HG03139 (cell line): ENCODE measurements around the gene AP1S1.

Source experiments
- ATAC-seq: cut with Tn5 transposase; IDR thresholded peaks from one replicate; pipeline ENCODE4 v1.9.1; 2021; ENCODE audit not compliant: unreplicated experiment

AP1S1 gene

DNA sequence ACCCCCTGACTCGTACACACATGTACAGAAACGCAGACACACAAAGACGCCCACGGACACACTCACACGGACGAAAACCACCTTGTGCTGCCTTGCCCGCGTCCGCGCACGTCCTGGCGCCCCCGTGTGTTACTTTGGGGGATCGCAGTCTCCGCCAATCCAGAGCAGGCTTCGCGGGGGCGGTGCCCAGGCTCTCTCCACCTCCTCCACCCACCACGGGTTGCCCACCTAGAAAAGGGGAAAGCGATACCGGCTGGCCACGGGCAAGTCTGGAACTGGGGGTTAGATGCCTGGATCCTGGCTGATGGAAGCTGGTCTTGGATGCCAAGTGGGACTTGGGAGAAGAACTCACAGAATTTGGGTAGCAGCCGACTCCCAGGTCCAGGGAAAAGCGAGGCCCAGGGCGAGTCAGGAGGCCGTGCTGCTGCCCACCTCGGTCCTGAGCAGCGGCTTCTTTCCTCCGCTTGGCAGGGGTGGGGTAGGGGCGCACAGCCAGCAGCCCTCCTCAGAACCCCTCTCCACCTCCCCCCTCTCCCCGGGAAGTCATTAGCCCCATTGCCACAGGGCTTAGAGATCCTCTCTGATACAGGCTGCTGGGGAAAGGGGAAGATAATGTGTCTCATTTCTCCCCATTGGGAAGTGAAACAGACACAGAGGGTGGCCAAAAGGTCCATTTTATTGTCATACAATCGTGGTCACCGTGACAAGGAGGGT, 15.7 kb downstream of the AP1S1 start:
- ATAC-seq: no peak

DNA sequence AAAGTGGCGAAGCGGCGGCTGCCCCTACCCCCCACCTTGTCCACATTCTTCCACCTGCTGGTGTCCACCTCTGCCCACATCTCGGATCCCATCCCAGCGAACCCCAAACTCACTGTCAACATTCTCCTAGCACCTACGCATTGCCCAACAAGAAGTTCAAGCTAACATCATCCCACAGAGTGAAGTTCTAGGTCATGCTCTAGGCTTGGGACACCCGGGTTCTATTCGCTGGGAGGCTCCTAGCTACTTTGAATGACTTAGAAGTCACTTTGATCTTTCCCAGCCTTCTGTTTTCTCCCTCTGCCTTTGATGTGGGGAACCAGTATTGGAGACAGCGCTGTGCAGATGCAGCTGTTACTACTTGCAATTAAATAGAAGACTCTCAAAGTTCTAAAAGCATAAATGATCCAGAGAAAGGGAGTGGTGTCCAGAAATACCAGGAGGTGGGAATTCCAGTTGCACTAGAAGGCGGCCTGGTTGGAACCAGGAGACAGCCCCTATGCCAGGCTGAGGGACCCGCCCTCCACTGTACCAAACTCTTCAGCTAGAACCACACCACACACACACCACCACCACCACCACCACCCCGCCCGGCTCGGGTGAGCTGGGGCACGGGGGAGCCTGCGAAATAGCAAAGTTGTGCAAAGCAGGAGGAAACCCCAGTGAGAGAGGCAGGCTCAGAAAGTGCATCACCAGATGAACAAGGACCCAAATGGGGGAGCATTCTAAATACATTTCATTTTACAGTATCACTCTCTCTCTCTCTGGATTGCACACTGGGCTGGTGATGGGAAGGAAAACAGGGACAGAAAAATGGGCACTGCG, 16.6 kb downstream of the AP1S1 start:
- no peak for ATAC-seq

DNA sequence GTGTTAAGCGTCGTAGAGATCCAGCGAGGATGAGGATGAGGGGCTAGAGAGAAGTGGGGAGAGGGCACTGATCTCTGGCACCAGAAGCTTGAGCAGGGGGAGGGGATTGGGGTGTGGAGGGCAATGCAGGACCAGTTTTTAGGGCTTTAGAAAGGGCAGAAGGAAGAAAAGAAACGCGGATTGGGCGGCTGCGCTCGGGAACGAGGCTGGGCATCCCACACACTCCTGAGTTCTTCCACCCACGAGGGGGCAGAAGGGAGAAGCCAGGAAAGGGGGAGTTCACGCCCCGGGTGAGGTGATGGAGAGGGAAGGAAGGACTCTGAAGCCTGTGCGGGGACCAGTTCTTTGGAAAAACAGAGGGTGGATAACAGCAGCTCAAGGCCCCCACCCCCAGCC, 17.2 kb downstream of the AP1S1 start:
- no peak for ATAC-seq

DNA sequence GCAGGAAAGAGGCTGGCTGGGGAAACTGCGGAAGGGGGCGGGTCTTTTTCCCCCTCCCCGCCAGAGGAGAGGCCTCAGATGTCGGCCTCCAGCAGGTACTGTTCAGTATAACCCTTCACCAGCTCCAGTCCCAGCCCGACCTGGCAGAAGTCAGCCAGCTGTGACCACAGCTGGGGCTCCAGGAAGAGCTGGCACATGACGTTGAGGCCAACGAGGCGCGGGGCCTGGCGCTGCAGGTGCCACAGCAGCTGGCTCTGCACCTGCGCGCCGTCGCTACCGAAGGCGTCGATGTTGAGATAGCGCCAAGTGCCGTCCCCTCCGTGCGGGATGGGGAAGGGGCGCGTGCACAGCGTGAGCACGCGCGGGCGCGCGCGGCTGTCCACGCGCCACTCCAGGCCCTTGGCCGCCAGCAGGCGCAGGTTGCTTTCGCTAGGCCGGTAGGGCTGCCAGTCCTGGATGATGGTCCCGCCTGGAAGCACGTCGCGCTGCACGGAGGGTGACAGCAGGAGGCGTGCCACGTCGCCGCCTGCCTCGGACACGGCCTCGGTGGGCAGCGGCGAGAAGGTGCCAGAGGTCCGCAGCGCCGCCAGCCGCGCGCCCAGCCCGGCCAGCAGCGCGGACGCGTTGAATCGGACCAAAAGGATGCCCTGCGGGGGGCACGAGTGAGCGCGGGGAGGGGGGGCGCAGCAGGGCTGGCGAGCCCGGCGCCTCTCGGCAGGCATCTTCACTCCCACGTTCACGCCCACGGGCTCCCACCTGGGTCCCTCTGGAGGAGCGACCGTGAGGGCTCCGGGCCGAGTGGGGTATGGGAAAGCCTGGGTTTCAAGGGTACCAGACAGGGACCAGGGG, 18.0 kb downstream of the AP1S1 start:
- ATAC-seq: no peak

DNA sequence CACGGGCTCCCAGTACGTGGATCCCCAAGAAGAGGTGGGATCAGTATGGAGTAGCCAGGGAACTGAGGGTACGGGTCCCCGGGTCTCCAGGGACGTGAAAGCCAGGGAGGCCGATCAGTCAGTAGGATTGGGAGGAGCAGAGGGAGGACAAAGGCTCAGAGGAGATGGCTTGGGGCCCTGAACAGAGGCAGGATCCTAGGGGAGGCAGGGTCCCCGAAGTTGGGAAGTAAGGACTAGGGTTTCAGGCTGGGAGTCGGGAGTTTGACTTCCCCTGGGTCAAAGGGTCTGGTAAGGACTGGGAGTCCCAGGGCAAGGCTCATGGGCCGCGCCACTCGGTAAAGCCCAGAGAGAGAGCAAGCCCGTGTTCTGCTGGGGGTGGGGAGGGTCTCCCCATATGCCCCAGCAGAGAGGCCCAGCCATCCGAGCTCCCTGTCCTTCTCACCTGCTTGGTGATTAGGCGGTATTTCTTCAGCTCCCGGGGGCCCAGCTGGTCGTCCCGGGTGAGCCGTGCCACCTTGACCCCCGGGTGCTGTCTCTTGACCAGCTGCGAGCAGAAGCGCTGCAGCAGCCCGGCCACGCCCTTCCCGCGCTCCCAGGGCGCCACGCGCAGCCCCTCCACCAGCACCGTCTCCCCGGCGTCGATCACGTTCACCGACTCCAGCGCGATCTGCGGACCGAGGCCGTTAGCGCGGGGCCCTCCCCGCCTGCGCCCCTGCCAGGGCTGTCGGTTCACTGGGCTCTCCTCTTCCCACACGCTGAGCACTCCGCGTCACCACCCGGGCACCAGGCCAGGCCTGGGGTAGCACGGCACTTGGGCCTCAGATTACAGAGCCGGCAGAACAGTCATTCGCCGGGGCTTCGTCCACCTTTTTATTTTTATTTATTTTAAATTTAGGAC, 18.8 kb downstream of the AP1S1 start:
- ATAC-seq: no peak

DNA sequence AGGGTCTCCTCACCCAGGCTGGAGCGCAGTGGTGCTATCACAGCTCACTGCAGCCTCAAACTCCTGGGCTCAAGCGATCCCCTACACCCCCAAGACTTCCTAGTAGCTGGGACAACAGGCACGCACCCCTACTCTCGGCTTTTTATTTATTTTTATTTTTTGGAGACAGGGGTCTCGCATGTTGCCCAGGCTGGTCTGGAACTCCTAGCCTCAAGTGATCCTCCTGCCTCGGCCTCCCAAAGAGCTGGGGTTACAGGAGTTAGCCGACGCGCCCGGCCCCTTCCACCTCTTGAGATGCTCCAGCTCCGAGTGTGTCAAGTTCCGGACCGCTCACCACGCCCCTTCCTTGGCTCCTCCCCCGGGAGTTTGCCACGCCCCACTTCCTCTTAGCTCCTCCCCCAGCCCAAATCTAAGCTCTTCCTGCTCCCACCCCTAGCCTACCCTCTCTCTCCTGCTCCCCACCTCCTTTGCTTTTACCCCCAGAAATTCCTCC, 19.5 kb downstream of the AP1S1 start:
- no peak for ATAC-seq

DNA sequence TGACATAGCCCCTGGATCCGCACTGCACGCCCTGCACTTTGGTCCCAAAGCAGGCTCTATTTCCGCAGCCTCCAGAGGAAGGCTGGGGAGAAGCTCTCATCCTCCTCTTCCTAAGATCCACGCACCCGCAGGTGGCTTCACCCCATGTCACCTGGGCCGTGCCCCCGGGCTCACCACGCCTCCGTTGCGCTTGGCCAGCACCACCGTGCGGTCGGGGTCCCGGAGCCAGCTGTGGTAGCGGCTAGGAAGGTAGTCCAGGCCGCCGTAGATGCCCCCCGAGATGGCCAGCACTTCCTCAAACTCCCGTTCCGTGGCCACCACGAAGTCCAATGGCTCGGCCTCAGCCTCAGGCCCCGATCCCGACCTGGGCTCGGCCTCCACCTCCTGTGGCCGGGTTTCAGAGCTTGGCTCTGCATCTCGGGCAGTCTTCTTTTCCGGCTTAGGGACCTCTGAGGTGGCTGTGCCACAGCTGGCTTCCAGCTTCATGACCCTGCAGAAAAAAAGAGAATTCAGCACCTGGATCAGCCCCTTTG, 20.1 kb downstream of the AP1S1 start:
- no peak for ATAC-seq

DNA sequence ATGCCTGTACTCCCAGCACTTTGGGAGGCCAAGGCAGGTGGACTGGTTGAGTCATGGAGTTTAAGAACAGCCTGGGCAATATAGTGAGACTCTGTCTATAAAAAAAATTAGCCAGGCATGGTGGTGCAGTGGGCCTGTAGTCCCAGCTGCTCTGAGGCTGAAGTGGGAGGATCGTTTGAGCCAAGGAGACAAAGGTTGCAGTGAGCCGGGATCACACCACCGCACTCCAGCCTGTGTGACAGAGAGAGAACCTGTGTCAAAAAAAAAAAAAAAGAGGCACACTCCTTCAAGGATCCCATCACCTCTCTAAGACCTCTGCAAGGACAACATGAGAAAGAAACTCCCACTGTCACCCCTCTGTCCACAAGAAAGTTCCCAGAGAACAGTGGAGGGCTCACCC, 21.4 kb downstream of the AP1S1 start:
- ATAC-seq: no peak

DNA sequence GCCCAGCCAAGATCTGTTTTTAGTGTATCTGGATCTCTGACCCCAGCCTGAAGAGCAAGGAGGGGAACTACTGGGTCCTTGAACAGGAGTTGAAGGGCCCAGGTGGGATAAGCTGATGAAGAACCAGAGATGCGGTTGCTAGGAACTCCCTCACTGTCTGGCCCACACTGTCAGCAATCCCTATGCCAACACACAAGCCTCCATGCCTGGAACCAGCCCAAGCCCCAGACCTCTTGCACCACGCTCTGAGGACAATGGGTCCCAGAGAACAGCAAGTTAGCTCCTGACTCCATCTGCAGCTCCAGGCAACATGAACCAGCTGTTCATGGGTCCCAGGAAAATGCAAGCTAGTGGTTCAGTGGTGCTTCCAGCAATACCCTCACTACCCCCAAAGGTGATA, 23.4 kb downstream of the AP1S1 start:
- ATAC-seq: no peak

DNA sequence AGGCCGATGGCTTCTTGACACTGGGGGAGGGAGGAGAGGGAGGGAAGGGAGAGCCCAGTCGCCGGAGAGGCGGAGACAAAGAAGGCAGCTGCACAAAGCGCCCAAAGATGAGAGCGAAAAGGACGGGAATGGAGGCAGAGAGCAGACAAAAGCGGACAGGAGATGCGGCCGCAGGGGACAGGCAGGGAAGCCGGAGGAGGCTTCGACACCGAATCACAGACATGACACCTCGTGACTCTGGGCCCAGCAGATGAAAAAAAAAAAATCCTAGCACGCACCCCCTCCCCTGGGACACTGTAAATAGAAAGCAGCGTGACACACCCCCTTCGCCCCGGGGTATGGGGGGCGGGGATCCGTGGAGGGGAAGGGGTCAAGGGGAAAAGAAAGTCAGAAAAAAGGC, 24.8 kb downstream of the AP1S1 start:
- ATAC-seq: no peak

DNA sequence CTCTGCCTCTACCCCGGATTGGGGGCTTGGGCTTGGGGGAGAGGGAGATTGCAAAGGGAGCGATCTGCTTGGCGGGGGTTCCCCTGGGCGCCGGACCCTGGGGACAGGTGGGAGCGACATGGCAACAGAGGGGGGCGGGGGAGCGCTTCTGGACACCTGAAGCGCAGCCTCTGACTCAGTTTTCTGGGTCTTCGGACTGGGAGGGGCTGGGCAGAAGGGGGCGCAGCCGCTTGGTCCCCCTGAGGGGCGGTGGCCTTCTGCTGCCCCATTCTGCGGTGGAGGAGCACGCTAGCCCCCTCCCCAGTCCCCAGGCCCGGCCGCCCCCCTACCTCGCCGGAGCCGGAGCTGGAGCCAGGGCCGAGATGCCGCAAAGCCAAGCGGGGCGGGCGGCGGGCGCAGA, 25.4 kb downstream of the AP1S1 start:
- ATAC-seq: no peak

DNA sequence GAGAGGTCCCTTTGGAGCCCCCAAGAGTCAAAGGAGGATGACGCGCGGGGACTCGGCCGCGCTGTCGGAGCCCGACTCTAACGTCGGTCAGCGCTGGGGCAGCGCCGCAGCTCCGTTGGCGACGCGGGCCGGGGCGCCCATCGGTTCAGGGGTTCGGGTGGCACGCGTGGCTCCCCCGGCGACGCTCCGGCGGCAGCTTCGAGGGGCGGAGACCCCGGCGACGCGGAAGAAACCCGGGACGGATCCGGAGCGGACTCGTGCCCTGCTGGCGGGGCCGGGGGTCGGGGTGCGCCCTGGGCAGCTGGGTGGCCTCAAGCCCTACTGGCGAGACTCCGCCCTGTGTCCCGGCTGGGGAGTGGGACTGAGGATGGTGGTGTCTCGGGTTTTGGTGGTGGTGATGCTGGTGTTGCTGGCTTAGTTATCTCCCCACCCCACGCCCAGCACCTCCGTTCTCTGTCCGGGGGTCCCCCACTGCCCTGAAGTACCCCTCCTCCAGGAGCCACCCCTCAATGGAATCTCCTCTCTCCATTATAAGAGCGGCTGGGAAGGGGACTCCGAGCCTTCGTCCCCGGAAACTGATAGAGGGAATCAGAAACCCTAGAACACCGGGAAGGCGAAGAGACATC, 26.0 kb downstream of the AP1S1 start, which contains the start of gene NAT16:
NAT16 (minus strand) TSS at position 164 of the 626 bp plus-strand sequence. CDS start 5,486 bp downstream, outside the sequence.
- ATAC-seq: no peak

DNA sequence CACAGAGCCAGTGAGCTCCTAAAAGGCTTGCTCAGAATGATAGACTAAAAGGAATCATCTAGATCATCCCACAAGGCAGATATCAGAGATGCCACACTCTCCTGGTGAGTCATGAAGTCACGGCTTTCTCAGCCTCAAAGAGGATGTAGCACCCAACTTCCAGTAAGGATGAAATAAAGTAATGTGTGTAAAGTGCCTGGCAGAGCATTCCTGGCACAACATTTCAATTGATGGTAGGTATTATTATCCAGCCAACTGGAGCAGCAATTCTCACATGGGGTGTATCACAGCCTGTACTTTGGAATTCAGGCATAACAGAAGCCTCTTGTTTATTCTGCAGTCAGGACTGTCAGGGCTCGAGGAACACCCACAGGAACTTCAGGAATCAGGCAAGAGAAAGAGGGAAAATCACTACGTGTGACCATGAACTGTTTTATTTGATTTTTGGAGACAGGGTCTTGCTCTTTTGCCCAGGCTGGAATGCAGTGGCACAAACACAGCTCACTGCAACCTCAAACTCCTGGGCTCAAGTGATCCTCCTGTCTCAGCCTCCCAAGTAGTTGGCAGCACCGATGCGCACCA, 31.1 kb downstream of the AP1S1 start:
- no peak for ATAC-seq

DNA sequence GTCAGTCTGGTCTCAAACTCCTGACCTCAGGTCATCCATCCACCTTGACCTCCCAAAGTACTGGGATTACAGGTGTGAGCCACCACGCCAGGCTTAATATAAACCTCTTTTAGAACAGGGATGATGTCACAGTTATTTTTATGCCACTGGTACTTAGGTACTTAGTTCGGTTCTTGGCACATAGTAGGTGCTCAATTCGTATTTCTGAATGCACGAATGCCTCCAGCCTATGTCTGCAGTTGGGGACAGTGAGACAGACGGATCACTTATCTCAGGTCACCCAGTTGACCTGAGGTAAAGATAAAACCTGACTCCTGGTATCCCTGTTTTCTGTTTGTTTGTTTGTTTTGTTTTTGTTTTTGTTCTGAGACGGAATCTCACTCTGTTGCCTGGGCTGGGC, 31.9 kb downstream of the AP1S1 start:
- ATAC-seq: no peak

DNA sequence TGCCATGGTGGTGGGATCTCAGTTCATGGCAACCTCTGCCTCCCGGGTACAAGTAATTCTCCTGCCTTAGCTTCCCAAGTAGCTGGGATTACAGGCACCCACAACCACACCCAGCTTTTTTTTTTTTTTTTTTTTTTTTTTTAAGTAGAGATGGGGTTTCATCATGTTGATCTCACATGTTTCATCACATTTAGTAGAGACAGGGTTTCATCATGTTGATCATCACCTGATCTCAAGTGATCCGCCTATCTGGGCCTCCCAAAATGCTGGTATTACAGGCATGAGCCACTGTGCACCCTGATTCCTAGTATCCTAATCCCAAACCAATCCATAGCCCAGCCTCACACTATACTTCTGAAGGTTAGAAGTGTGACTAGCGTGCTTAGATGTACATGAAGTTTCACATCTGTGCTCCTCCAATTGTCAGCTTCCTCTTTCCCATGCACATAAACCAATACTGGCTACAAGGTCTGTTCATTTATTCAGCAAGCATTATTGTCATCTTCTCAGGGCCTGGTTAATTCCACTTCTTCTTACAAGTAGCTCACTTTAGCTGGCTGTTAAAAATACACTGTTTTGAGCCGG, 32.7 kb downstream of the AP1S1 start:
- ATAC-seq: no peak

DNA sequence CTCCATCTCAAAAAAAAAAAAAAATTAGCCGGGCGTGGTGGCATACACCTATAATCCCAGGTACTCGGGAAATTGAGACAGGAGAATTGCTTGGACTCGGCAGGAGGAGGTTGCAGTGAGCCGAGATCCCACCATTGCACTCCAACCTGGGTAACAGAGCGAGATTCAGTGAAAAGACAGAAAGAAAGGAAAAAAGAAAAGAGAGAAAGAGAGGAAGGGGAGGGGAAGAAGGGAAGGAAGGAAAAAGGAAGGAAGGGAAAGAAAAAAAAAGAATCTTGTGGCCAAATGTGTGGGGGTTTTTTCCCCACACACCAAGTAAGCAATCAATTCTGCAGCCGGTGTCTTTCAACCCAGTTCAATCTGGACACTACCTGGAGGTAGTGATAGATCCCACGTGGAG, 34.8 kb downstream of the AP1S1 start:
- no peak for ATAC-seq

DNA sequence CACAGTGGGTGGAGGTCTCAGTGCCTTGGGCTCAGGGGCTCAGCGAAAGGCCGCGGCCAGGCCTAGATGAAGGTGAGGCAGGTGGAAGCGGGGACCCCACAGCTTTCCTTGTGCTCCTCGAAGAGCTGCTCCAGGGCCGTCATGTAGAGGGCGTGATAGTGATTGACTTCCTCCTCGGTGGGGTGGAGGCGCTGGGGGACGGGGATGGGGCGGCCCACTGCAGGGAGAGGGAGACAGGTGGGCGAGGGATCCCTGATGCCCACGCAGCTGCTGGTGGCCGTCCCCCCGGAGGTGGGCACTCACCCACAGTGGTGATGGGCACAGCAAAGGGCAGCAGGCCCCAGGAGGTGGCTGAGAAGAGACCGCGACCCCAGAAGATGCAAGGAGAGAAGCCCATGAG, 41.6 kb downstream of the AP1S1 start:
- ATAC-seq: no peak

DNA sequence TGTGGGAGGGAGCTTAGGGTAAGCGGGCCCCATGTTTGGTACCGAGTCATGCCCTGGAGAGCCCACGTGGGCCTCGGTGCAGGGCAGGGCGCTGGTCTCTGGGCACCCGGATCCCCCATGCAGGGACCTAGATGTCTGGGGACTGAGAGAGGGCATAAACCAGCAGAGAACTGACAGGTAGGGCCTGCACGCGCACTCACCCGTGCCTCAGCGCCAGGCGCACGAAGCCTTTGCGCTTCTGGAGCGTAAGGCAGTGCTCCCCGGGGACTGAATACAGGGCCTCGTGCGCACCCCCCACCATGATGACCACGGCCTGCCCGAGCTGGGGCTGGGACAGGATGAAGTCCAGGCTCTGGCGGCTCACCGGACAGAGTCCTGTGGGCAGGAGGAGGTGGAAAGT, 43.7 kb downstream of the AP1S1 start:
- ATAC-seq: no peak

DNA sequence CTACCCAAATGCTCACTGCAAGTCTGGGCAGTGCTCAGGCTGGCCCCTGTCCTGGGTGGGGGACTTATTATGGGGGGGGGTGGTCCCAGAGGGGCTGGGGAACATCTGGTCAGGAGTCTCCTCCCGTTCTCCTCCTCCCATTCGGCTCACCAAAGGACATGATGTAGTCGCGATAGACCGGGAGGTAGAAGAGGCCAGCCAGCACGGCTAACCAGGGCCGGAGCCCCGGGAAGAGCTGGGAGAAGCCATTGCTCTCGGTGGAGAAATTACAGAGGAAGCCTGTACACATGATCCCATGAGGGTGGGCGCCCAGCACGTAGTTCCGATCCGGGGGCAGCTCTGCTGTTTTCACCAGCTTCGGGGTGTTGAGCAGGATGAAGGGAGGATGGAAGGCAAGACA, 44.2 kb downstream of the AP1S1 start:
- no peak for ATAC-seq
